Measurements from ENCODE around the gene MRGPRG.

The MRGPRG gene

GRCh38 chr11:3195251-3196160 is 23.1 kb downstream of the MRGPRG start:
- no peak for DNase-seq (ENCODE audit: low read depth)

GRCh38 chr11:3194016-3194816 is 24.4 kb downstream of the MRGPRG start:
- DNase-seq (ENCODE audit: low read depth), result no peak

GRCh38 chr11:3193373-3194015 is 25.1 kb downstream of the MRGPRG start:
- DNase-seq (ENCODE audit: low read depth), result no peak

GRCh38 chr11:3192511-3193372 is 25.9 kb downstream of the MRGPRG start:
- no peak for DNase-seq (ENCODE audit: low read depth)

- no peak for DNase-seq (ENCODE audit: low read depth)
Measured at GRCh38 chr11:3191586-3192324, 26.9 kb downstream of the MRGPRG start.

- no peak for DNase-seq (ENCODE audit: low read depth)
Measured at GRCh38 chr11:3190600-3190999, 28.0 kb downstream of the MRGPRG start.

GRCh38 chr11:3189886-3190583 is 28.6 kb downstream of the MRGPRG start:
- DNase-seq (ENCODE audit: low read depth), result no peak

GRCh38 chr11:3189196-3189843 is 29.3 kb downstream of the MRGPRG start:
- DNase-seq (ENCODE audit: low read depth), result no peak

- no peak for DNase-seq (ENCODE audit: low read depth)
Measured at GRCh38 chr11:3188496-3189195, 30.0 kb downstream of the MRGPRG start.

GRCh38 chr11:3186166-3186953 is 32.3 kb downstream of the MRGPRG start:
- DNase-seq (ENCODE audit: low read depth), result no peak

GRCh38 chr11:3184732-3185347 is 33.8 kb downstream of the MRGPRG start:
- DNase-seq (ENCODE audit: low read depth), result no peak

- DNase-seq (ENCODE audit: low read depth), result no peak
Measured at GRCh38 chr11:3183523-3183922, 35.1 kb downstream of the MRGPRG start.

GRCh38 chr11:3182462-3182852 is 36.2 kb downstream of the MRGPRG start:
- DNase-seq (ENCODE audit: low read depth), result no peak

GRCh38 chr11:3181725-3182461 is 36.7 kb downstream of the MRGPRG start:
- no peak for DNase-seq (ENCODE audit: low read depth)

- DNase-seq (ENCODE audit: low read depth), result no peak
Measured at GRCh38 chr11:3180869-3181268, 37.7 kb downstream of the MRGPRG start.

GRCh38 chr11:3178349-3178748 is 40.3 kb downstream of the MRGPRG start:
- no peak for DNase-seq (ENCODE audit: low read depth)

- DNase-seq (ENCODE audit: low read depth), result no peak
Measured at GRCh38 chr11:3177931-3178330, 40.7 kb downstream of the MRGPRG start.

All from HS-27A (cell line).